ENCODE data around the gene DCLRE1B. TPM values are rescaled to one million over a fixed set of nuclear protein-coding genes. Genes with fewer than 3 reads are reported as not detected.

DCLRE1B gene
- total RNA-seq, 4 donors from 2014 or later: 3.2 to 5.0 (median 4.1) TPM

GRCh38 chr1:113942527-113942926 lies 37.4 kb downstream of the DCLRE1B start:
- peaks cover 16 to 22% of the 10 kb centered on the region in 2 donors for H3K4me1 ChIP-seq
- no peak overlapping the region for H3K4me3 ChIP-seq (replicated peaks in 1 of 3)
- no peaks in the 10 kb centered on the region for H3K9me3 ChIP-seq
- H3K27ac ChIP-seq: no peak overlapping the region
- H3K27me3 ChIP-seq: no peaks in the 10 kb centered on the region
- TF ChIP-seq CTCF (IDR thresholded peaks at IDR 0.05): no peak
- DNase-seq: no peak
- H3K36me3 ChIP-seq: peaks cover 11 to 13% of the 10 kb centered on the region in 2 donors
- intact Hi-C loops (cut with DNase I): no loop called here

- TF ChIP-seq CTCF (IDR thresholded peaks at IDR 0.05) (no peak), POLR2A (IDR thresholded peaks at IDR 0.05) (no peak)
- H3K27ac ChIP-seq: no peak overlapping the region
Measured at GRCh38 chr1:113943028-113943811, 38.1 kb downstream of the DCLRE1B start.

DNA sequence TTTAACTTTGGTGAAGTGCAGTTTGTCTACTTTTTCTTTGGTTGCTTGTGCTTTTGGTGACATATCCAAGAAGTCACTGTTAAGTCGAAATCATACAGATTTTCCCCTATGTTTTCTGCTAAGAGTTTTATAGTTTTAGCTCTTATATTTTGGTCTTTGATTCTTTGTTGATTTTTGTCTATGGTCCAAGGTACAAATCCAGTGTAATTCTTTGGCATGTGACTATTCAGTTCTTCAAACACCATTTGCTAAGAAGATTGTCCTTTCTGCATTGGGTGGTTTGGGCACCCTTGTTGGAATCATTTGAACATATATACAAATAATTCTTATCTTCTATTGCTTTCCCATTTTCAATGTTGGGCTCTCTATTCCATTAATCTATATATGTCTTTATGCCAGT lies 40.2 kb downstream of the DCLRE1B start:
- no peak for DNase-seq
- intact Hi-C loops (cut with DNase I): no loop called here
- Histone ChIP-seq H3K36me3 (peaks cover 11 to 13% of the 10 kb centered on the region in 2 donors), H3K4me1 (peaks cover 31 to 34% of the 10 kb centered on the region in 2 donors), H3K4me3 (replicated peaks in 1 of 3) (no peak overlapping the region), H3K27ac (no peak overlapping the region), H3K9me3 (no peaks in the 10 kb centered on the region), H3K27me3 (no peaks in the 10 kb centered on the region)
- 96 to 97% methylated on average over 1 of the region's 1 CpG for WGBS, 2 donors
- no peak for TF ChIP-seq POLR2A (IDR thresholded peaks at IDR 0.05)
- no peak for TF ChIP-seq CTCF (IDR thresholded peaks at IDR 0.05)

More at GRCh38 chr1:113943028-113943811, 38.1 kb downstream of the DCLRE1B start:
- H3K9me3 ChIP-seq: no peaks in the 10 kb centered on the region
- peaks cover 23 to 26% of the 10 kb centered on the region in 2 donors for H3K4me1 ChIP-seq
- no peak for DNase-seq
- H3K27me3 ChIP-seq: no peaks in the 10 kb centered on the region
- intact Hi-C loops (cut with DNase I): no loop called here
- H3K4me3 ChIP-seq (replicated peaks in 1 of 3): no peak overlapping the region
- peaks cover 11 to 13% of the 10 kb centered on the region in 2 donors for H3K36me3 ChIP-seq

- WGBS, 2 donors: 82 to 93% methylated on average over 1 of the region's 1 CpG
- H3K4me1 ChIP-seq: peaks cover 31 to 34% of the 10 kb centered on the region in 2 donors
Measured at GRCh38 chr1:113946112-113946511, 41.0 kb downstream of the DCLRE1B start.

More at GRCh38 chr1:113946112-113946511, 41.0 kb downstream of the DCLRE1B start:
- Histone ChIP-seq H3K9me3 (no peaks in the 10 kb centered on the region), H3K36me3 (peaks cover 4 to 6% of the 10 kb centered on the region in 2 donors), H3K4me3 (replicated peaks in 1 of 3) (no peak overlapping the region), H3K27me3 (no peaks in the 10 kb centered on the region), H3K27ac (no peak overlapping the region)
- intact Hi-C loops (cut with DNase I): no loop called here
- TF ChIP-seq CTCF (IDR thresholded peaks at IDR 0.05): no peak
- no peak for TF ChIP-seq POLR2A (IDR thresholded peaks at IDR 0.05)
- no peak for DNase-seq
